22Rv1 (cell line): ENCODE data around the gene ECE2.

Experiments
- CTCF ChIP-seq: fragments of 450-650 bp; IDR thresholded peaks from 2 replicates; pipeline ENCODE4 v1.5.1; 2017; ENCODE audit warnings: mild to moderate bottlenecking
- ZFX ChIP-seq: fragments of 450-650 bp; IDR thresholded peaks from 2 replicates; pipeline ENCODE4 v1.6.1; 2017; ENCODE audit warnings: antibody characterized with exemption, borderline replicate concordance

GRCh38 chr3:184235381-184236032 lies 40.3 kb upstream of the ECE2 start:
- no peak for TF ChIP-seq CTCF
- TF ChIP-seq ZFX: no peak
